ENCODE results near the gene AKIRIN2.
A peak's percentile ranks its signal among the peaks of the same experiment; 100 is the strongest.

The AKIRIN2 gene

DNA sequence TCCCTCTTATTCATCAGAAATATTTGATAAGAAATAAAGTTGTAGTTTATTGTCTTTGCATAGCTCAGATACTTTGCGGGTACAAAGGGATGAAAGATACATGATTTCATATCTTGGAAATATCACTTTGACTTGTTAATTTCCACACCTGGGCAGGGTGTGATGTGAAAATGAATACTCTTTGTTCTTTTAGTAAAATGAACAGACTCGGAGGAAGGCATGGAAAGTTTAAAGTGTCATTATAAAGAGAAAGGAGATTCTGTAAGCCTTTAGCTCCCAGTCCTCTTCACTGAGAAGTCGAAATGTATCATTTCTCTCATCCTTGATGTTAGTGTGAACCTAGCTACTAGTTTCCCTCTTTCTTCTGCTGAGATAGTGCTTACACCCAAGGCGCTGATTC is 36.7 kb upstream of the AKIRIN2 start:
- TF ChIP-seq, protein P1, sequence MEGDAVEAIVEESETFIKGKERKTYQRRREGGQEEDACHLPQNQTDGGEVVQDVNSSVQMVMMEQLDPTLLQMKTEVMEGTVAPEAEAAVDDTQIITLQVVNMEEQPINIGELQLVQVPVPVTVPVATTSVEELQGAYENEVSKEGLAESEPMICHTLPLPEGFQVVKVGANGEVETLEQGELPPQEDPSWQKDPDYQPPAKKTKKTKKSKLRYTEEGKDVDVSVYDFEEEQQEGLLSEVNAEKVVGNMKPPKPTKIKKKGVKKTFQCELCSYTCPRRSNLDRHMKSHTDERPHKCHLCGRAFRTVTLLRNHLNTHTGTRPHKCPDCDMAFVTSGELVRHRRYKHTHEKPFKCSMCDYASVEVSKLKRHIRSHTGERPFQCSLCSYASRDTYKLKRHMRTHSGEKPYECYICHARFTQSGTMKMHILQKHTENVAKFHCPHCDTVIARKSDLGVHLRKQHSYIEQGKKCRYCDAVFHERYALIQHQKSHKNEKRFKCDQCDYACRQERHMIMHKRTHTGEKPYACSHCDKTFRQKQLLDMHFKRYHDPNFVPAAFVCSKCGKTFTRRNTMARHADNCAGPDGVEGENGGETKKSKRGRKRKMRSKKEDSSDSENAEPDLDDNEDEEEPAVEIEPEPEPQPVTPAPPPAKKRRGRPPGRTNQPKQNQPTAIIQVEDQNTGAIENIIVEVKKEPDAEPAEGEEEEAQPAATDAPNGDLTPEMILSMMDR (IDR thresholded peaks at IDR 0.05; ENCODE audit: insufficient read depth, low read depth, low read length, missing control alignments), result no peak
- no peak for DNase-seq (ENCODE audit: low read depth)
- H3K4me3 ChIP-seq (ENCODE audit: low read length), result no peak overlapping the region

DNA sequence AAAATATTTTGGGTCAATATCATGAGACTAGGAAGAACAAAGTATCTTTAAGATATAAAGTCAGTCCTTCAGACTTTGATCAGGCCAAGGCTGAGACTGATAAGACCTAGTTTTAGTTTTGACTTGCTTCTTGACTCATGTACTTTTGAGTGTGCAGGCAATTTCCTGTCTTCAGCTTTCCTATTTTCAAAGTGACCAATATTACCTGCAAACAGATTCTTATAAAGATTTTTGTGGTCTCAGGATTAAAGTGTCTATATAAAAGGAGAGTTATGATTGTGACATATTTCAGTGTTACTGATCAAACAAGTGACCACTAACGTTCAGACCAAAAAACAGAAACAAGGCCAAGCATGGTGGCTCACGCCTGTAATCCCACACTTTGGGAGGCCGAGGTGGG is 36.0 kb upstream of the AKIRIN2 start:
- TF ChIP-seq, protein P1 (IDR thresholded peaks at IDR 0.05; ENCODE audit: insufficient read depth, low read depth, low read length, missing control alignments), result no peak
- no peak overlapping the region for H3K4me3 ChIP-seq (ENCODE audit: low read length)
- no peak for DNase-seq (ENCODE audit: low read depth)

DNA sequence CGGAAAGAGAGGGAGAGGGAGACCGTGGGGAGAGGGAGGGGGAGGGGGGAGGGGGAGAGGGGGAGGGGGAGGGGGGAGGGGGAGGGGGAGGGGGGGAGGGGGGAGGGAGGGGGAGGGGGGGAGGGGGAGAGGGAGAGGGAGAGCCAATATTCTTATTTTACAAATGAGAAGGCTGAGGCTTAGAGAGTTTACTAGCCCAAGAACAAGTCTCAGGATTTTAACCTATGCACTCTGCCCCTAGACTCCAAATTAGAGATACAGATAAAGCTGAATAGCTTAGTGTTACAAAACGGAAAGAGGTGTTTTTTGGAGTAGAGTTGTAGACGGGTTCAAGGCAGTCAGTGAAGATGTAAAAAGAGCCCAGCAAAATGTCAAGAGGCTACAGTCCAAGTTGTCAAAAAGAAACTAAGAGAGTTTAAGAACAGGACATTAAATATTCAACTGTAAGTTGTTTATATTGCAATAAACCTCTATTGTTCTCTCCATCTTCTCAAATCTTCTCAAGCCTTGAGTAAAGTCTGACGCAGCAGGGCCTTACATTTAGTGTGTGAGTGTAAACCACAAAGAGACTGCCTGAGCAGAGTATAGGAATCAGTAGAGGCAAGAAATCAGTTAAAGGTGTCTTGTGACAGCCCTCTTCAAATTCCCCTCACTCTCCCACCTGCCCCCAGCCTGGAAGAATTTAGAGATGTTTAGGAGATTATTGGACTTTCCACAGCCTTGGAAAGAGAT is 34.9 kb upstream of the AKIRIN2 start:
- TF ChIP-seq, protein P1 (IDR thresholded peaks at IDR 0.05; ENCODE audit: insufficient read depth, low read depth, low read length, missing control alignments), result no peak
- DNase-seq (ENCODE audit: low read depth), result no peak
- no peak overlapping the region for H3K4me3 ChIP-seq (ENCODE audit: low read length)

DNA sequence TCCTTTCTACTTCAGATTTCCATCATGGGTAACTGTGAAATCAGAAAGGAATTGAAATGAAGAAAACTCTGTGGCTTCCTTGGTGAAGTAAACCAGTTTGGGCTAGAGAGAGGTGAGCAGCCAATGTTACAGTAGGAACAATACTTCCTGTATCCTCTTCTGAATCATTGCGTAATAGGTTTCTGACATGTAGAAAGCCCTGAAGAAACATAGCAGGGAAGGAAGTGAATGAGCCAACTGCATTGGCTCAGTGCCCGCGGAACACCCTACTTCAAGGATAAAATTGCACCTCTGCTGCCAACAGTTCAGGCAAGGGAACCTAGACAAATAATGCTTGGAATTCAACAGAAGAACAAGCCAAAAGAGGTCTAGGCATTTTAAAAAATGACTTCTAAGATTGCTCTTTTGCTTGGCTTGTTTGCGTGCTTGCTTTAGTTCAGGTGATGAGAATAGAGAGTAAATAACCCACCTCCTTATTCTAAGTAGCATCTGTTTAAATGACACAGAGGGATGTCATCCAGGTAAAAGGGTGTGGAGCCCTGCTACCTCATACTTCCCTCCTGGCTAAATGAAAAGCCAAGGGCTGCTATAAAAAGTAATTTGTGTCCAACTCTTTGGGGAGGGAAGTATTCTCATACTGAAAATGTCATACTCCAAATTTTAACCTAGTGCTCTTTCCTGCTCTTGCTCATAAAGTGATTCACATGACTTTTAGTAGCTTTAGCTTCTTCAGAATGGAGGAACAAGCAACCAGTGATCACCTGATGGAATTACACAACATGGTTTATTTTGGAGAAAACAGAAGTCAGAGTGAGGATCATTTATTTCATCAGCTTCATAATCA is 30.0 kb upstream of the AKIRIN2 start:
- no peak overlapping the region for H3K4me3 ChIP-seq (ENCODE audit: low read length)
- TF ChIP-seq, protein P1 (IDR thresholded peaks at IDR 0.05; ENCODE audit: insufficient read depth, low read depth, low read length, missing control alignments), result no peak
- peak; percentile 99 for DNase-seq (ENCODE audit: low read depth)

DNA sequence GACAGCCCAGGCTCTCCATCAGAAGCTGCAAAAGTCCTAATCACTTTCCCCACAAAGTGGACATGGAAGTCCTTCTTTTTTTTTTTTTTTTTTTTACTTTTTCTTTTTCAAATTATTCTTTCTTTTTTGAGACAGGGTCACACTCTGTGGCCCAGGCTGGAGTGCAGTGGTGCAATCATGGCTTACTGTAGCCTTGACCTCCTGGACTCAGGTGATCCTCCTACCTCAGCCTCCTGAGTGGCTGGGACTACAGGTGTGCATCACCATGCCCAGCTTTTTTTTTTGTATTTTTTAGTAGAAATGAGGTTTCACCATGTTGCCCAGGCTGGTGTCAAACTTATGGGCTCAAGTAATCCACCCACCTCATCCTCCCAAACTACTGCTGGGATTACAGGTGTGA is 29.0 kb upstream of the AKIRIN2 start:
- no peak overlapping the region for H3K4me3 ChIP-seq (ENCODE audit: low read length)
- TF ChIP-seq, protein P1 (IDR thresholded peaks at IDR 0.05; ENCODE audit: insufficient read depth, low read depth, low read length, missing control alignments), result no peak
- no peak for DNase-seq (ENCODE audit: low read depth)

DNA sequence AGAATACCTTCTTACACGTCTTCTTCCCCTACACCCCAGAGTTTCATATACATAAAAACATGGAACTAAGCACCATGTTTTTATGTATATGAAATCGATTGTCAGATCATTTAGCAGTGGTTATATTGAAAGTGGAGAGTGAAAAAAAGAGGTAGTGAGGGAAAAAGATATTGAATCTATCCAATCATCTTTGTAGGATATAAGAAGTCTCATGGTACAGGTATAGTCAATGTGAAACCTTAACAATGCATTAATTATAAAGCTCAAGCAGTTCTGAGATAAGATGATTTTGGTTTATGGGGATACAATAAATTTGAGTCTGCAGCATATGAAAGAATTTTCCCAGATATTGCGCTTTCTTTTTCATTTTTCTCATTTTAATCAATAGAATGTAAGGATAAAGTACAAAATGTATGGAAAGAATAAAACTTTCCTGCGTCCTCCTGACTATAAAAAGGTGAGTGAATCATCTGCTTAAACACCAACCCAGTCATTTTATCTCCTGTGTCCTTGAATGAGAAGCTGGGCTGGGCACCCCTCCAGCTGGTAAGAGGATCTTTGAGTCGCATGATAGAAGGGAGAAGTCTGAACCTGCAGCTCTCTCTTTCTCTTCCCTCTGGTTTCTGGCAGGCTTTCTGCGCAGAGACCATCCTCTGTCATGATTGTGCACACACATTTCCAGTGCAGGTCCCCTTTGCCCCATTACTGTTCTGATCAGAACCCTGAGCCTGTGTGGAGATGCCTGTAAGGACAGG is 28.1 kb upstream of the AKIRIN2 start:
- DNase-seq (ENCODE audit: low read depth), result peak; percentile 93
- no peak overlapping the region for H3K4me3 ChIP-seq (ENCODE audit: low read length)
- TF ChIP-seq, protein P1 (IDR thresholded peaks at IDR 0.05; ENCODE audit: insufficient read depth, low read depth, low read length, missing control alignments), result no peak
